GM18951 (cell line): ENCODE measurements around the gene CADM2.

Experiments
- POLR2A ChIP-seq: IDR thresholded peaks from 4 replicates; pipeline ENCODE4 v1.6.1; 2011; ENCODE audit warnings: mild to moderate bottlenecking; ENCODE audit not compliant: insufficient read length, insufficient read depth; ENCODE audit errors: extremely low read depth
- in situ Hi-C: fragments of 300-500 bp; cut with MboI; formaldehyde crosslinking; loops from one replicate; pipeline ENCODE4 v1.12.0; 2022; ENCODE audit warnings: low sequenced_read_pairs, mixed read lengths, inconsistent platforms; ENCODE audit not compliant: unreplicated experiment

The CADM2 gene

GRCh38 chr3:85535517-85535916, 576.7 kb downstream of the CADM2 start:
- in situ Hi-C loops, result no loop called here
- TF ChIP-seq POLR2A, result no peak

- in situ Hi-C loops, result no loop called here
- TF ChIP-seq POLR2A, result no peak
These were observed 580.4 kb downstream of the CADM2 start for GRCh38 chr3:85539232-85539631.

GRCh38 chr3:85554153-85554552, 595.4 kb downstream of the CADM2 start:
- in situ Hi-C loops, result no loop called here

GRCh38 chr3:85560088-85560785, 601.4 kb downstream of the CADM2 start:
- in situ Hi-C loops, result no loop called here
- TF ChIP-seq POLR2A, result no peak

More at GRCh38 chr3:85554153-85554552, 595.4 kb downstream of the CADM2 start:
- no peak for TF ChIP-seq POLR2A

- in situ Hi-C loops, result no loop called here
- no peak for TF ChIP-seq POLR2A
These were observed 608.4 kb downstream of the CADM2 start for GRCh38 chr3:85567071-85567676.

- TF ChIP-seq POLR2A, result no peak
- in situ Hi-C loops, result no loop called here
These were observed 612.0 kb downstream of the CADM2 start for GRCh38 chr3:85570819-85571218.

GRCh38 chr3:85571835-85572234, 613.0 kb downstream of the CADM2 start:
- in situ Hi-C loops, result no loop called here

GRCh38 chr3:85572426-85572825, 613.6 kb downstream of the CADM2 start:
- in situ Hi-C loops, result no loop called here
- no peak for TF ChIP-seq POLR2A

More at GRCh38 chr3:85571835-85572234, 613.0 kb downstream of the CADM2 start:
- TF ChIP-seq POLR2A, result no peak

- no peak for TF ChIP-seq POLR2A
- in situ Hi-C loops, result no loop called here
These were observed 614.2 kb downstream of the CADM2 start for GRCh38 chr3:85572978-85573377.

GRCh38 chr3:85574006-85574705, 615.4 kb downstream of the CADM2 start:
- in situ Hi-C loops, result no loop called here
- TF ChIP-seq POLR2A, result no peak

- no peak for TF ChIP-seq POLR2A
- in situ Hi-C loops, result no loop called here
These were observed 617.4 kb downstream of the CADM2 start for GRCh38 chr3:85576091-85576690.

GRCh38 chr3:85576697-85577200, 618.0 kb downstream of the CADM2 start:
- TF ChIP-seq POLR2A, result no peak
- in situ Hi-C loops, result no loop called here

GRCh38 chr3:85584779-85585356, 626.1 kb downstream of the CADM2 start:
- no peak for TF ChIP-seq POLR2A
- in situ Hi-C loops, result no loop called here
